ENCODE results near the gene IQGAP1. TPM values are rescaled to one million over a fixed set of nuclear protein-coding genes. Genes with fewer than 3 reads are reported as not detected.

The IQGAP1 gene
- polyA plus RNA-seq, 1 donor (not counting 4 experiments of a cell fraction or from before 2014, with no cell fraction given): 310 TPM

GRCh38 chr15:90421527-90421926, 33.5 kb downstream of the IQGAP1 start:
- TF ChIP-seq CTCF (optimal IDR thresholded peaks at IDR 0.05 in 1 of 3, IDR thresholded peaks at IDR 0.05 in 1 of 3, conservative IDR thresholded peaks at IDR 0.05 in 1 of 3; ENCODE audit: extremely low read depth in 1 of 3, insufficient read depth in 2 of 3, low read length in 3 of 3) (no peak), EZH2 (IDR thresholded peaks at IDR 0.05; ENCODE audit: low read length) (no peak)
- no peak overlapping the region for H3K4me2 ChIP-seq (ENCODE audit: control insufficient read depth, extremely low read depth, insufficient read depth, low read depth, low read length)
- no peaks in the 10 kb centered on the region for H3K27me3 ChIP-seq (ENCODE audit: control insufficient read depth, extremely low read depth, insufficient read depth, low read length)
- H3K9me1 ChIP-seq (ENCODE audit: control insufficient read depth, extremely low read depth, insufficient read depth, low read length): no peaks in the 10 kb centered on the region
- dilution Hi-C loops (cut with MboI; ENCODE audit: extremely low pct_ligation_motif_present, low sequenced_read_pairs): no loop called here
- H3K79me2 ChIP-seq (ENCODE audit: control insufficient read depth, insufficient read depth, low read length): peaks cover 85% of the 10 kb centered on the region
- H2AFZ ChIP-seq (ENCODE audit: control insufficient read depth, low read length): no peak overlapping the region
- FAIRE-seq (no peak), DNase-seq (ENCODE audit: low read depth, low spot score) (no peak)
- H3K9ac ChIP-seq (ENCODE audit: control insufficient read depth, extremely low read depth, insufficient read depth, low read length): no peak overlapping the region
- H3K27ac ChIP-seq (ENCODE audit: control insufficient read depth, insufficient read depth, low read length): no peak overlapping the region
- peaks cover 35% of the 10 kb centered on the region for H3K4me1 ChIP-seq (ENCODE audit: control insufficient read depth, extremely low read depth, insufficient read depth, low read length)
- no peaks in the 10 kb centered on the region for H3K9me3 ChIP-seq (ENCODE audit: control insufficient read depth, low read depth, low read length)
- peaks cover 26% of the 10 kb centered on the region for H4K20me1 ChIP-seq (ENCODE audit: control insufficient read depth, extremely low read depth, insufficient read depth, low read length)
- H3K36me3 ChIP-seq (ENCODE audit: control insufficient read depth in 2 of 2, extremely low read depth in 1 of 2, insufficient read depth in 2 of 2, low read length in 2 of 2): peaks cover 2 to 6% of the 10 kb centered on the region in 2 experiments
- no peak overlapping the region for H3K4me3 ChIP-seq (ENCODE audit: control insufficient read depth in 2 of 3, extremely low read depth in 1 of 3, insufficient read depth in 2 of 3, low read depth in 1 of 3, low read length in 3 of 3)

GRCh38 chr15:90422043-90422442, 34.0 kb downstream of the IQGAP1 start:
- peaks cover 26% of the 10 kb centered on the region for H4K20me1 ChIP-seq (ENCODE audit: control insufficient read depth, extremely low read depth, insufficient read depth, low read length)
- no peak overlapping the region for H3K27ac ChIP-seq (ENCODE audit: control insufficient read depth, insufficient read depth, low read length)
- no peak overlapping the region for H3K9ac ChIP-seq (ENCODE audit: control insufficient read depth, extremely low read depth, insufficient read depth, low read length)
- H3K9me1 ChIP-seq (ENCODE audit: control insufficient read depth, extremely low read depth, insufficient read depth, low read length): no peaks in the 10 kb centered on the region
- no peaks in the 10 kb centered on the region for H3K27me3 ChIP-seq (ENCODE audit: control insufficient read depth, extremely low read depth, insufficient read depth, low read length)
- no peak for DNase-seq (ENCODE audit: low read depth, low spot score)
- no peak overlapping the region for H3K4me3 ChIP-seq (ENCODE audit: control insufficient read depth in 2 of 3, extremely low read depth in 1 of 3, insufficient read depth in 2 of 3, low read depth in 1 of 3, low read length in 3 of 3)
- FAIRE-seq: no peak
- H2AFZ ChIP-seq (ENCODE audit: control insufficient read depth, low read length): no peak overlapping the region
- peaks cover 3 to 6% of the 10 kb centered on the region in 2 experiments for H3K36me3 ChIP-seq (ENCODE audit: control insufficient read depth in 2 of 2, extremely low read depth in 1 of 2, insufficient read depth in 2 of 2, low read length in 2 of 2)
- peaks cover 35% of the 10 kb centered on the region for H3K4me1 ChIP-seq (ENCODE audit: control insufficient read depth, extremely low read depth, insufficient read depth, low read length)
- H3K79me2 ChIP-seq (ENCODE audit: control insufficient read depth, insufficient read depth, low read length): peaks cover 84% of the 10 kb centered on the region
- TF ChIP-seq CTCF (optimal IDR thresholded peaks at IDR 0.05 in 1 of 3, IDR thresholded peaks at IDR 0.05 in 1 of 3, conservative IDR thresholded peaks at IDR 0.05 in 1 of 3; ENCODE audit: extremely low read depth in 1 of 3, insufficient read depth in 2 of 3, low read length in 3 of 3) (no peak), EZH2 (IDR thresholded peaks at IDR 0.05; ENCODE audit: low read length) (no peak)
- dilution Hi-C loops (cut with MboI; ENCODE audit: extremely low pct_ligation_motif_present, low sequenced_read_pairs): no loop called here
- H3K4me2 ChIP-seq (ENCODE audit: control insufficient read depth, extremely low read depth, insufficient read depth, low read depth, low read length): no peak overlapping the region
- H3K9me3 ChIP-seq (ENCODE audit: control insufficient read depth, low read depth, low read length): no peaks in the 10 kb centered on the region
